IMR-90 (cell line): ENCODE measurements around the gene AHCYL2.

Experiments used
- CEBPB ChIP-seq: IDR thresholded peaks from 2 replicates; pipeline ENCODE4 v1.6.1; 2012; ENCODE audit warnings: low read depth, low read length, improper control_type of control experiment
- MAFK ChIP-seq: IDR thresholded peaks from 2 replicates; pipeline ENCODE4 v1.6.1; 2012; ENCODE audit warnings: low read depth, low read length, improper control_type of control experiment
- MXI1 ChIP-seq: IDR thresholded peaks from 2 replicates; pipeline ENCODE4 v1.6.1; 2012; ENCODE audit warnings: low read depth, mild to moderate bottlenecking, low read length, moderate library complexity, borderline replicate concordance
- NFE2L2 ChIP-seq: fragments of 150-350 bp; IDR thresholded peaks from 2 replicates; pipeline ENCODE4 v1.6.1; 2016; ENCODE audit warnings: low read depth, mild to moderate bottlenecking, low read length
- POLR2A ChIP-seq: IDR thresholded peaks from 2 replicates; pipeline ENCODE4 v1.6.1; 2012; ENCODE audit warnings: mild to moderate bottlenecking, low read depth, low read length
- RAD21 ChIP-seq: IDR thresholded peaks from 2 replicates; pipeline ENCODE4 v1.6.1; 2012; ENCODE audit warnings: low read length, improper control_type of control experiment
- RCOR1 ChIP-seq: IDR thresholded peaks from 2 replicates; pipeline ENCODE4 v1.6.1; 2012; ENCODE audit warnings: mild to moderate bottlenecking, low read length, improper control_type of control experiment; ENCODE audit not compliant: insufficient replicate concordance
- SMC3 ChIP-seq: fragments of 150-350 bp; IDR thresholded peaks from 2 replicates; pipeline ENCODE4 v1.6.1; 2016; ENCODE audit warnings: low read depth, mild to moderate bottlenecking, antibody characterized with exemption, low read length, moderate library complexity
- TF ChIP-seq, protein P1 (sequence below): conservative IDR thresholded peaks from 2 replicates; pipeline ENCODE4 v1.5.1; 2012; ENCODE audit warnings: mild to moderate bottlenecking, low read depth, low read length, improper control_type of control experiment
- TF ChIP-seq, protein P2 (sequence below): fragments of 150-350 bp; IDR thresholded peaks from 2 replicates; pipeline ENCODE4 v1.6.1; 2017; ENCODE audit warnings: mild to moderate bottlenecking, antibody characterized with exemption, low read length, low read depth
- TF ChIP-seq, protein P3 (sequence below): fragments of 150-350 bp; IDR thresholded peaks from 2 replicates; pipeline ENCODE4 v1.6.1; 2016; ENCODE audit warnings: low read depth, mild to moderate bottlenecking, low read length, moderate library complexity, borderline replicate concordance

DNA sequence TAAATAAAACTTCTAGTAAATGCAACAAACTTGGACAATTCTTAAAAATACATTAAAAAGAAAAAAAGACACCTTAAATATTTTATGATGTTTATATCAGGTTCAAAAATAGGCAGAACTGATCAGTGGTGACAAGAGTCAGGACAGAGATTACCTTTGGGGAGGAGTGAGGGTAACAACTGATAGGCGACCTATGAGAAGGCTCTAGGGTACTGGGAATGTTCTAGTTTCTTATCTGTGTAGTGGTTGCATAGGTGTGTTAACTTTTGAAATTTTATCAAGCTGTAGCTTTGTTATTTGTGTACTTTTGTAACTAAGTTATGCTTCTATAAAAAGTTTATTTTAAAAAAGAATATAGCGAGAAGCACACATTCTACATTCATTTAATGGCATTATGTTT, 134.3 kb downstream of the AHCYL2 start:
- TF ChIP-seq, protein P1, sequence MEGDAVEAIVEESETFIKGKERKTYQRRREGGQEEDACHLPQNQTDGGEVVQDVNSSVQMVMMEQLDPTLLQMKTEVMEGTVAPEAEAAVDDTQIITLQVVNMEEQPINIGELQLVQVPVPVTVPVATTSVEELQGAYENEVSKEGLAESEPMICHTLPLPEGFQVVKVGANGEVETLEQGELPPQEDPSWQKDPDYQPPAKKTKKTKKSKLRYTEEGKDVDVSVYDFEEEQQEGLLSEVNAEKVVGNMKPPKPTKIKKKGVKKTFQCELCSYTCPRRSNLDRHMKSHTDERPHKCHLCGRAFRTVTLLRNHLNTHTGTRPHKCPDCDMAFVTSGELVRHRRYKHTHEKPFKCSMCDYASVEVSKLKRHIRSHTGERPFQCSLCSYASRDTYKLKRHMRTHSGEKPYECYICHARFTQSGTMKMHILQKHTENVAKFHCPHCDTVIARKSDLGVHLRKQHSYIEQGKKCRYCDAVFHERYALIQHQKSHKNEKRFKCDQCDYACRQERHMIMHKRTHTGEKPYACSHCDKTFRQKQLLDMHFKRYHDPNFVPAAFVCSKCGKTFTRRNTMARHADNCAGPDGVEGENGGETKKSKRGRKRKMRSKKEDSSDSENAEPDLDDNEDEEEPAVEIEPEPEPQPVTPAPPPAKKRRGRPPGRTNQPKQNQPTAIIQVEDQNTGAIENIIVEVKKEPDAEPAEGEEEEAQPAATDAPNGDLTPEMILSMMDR: no peak
- TF ChIP-seq POLR2A: no peak
- no peak for TF ChIP-seq SMC3
- TF ChIP-seq CEBPB: no peak
- TF ChIP-seq, protein P2, sequence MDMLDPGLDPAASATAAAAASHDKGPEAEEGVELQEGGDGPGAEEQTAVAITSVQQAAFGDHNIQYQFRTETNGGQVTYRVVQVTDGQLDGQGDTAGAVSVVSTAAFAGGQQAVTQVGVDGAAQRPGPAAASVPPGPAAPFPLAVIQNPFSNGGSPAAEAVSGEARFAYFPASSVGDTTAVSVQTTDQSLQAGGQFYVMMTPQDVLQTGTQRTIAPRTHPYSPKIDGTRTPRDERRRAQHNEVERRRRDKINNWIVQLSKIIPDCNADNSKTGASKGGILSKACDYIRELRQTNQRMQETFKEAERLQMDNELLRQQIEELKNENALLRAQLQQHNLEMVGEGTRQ: no peak
- TF ChIP-seq MXI1: no peak
- no peak for TF ChIP-seq RCOR1
- no peak for TF ChIP-seq NFE2L2
- no peak for TF ChIP-seq RAD21
- TF ChIP-seq, protein P3, sequence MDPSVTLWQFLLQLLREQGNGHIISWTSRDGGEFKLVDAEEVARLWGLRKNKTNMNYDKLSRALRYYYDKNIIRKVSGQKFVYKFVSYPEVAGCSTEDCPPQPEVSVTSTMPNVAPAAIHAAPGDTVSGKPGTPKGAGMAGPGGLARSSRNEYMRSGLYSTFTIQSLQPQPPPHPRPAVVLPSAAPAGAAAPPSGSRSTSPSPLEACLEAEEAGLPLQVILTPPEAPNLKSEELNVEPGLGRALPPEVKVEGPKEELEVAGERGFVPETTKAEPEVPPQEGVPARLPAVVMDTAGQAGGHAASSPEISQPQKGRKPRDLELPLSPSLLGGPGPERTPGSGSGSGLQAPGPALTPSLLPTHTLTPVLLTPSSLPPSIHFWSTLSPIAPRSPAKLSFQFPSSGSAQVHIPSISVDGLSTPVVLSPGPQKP: no peak
- no peak for TF ChIP-seq MAFK
